ENCODE measurements around the gene HOXA13.

Gene HOXA13

DNA sequence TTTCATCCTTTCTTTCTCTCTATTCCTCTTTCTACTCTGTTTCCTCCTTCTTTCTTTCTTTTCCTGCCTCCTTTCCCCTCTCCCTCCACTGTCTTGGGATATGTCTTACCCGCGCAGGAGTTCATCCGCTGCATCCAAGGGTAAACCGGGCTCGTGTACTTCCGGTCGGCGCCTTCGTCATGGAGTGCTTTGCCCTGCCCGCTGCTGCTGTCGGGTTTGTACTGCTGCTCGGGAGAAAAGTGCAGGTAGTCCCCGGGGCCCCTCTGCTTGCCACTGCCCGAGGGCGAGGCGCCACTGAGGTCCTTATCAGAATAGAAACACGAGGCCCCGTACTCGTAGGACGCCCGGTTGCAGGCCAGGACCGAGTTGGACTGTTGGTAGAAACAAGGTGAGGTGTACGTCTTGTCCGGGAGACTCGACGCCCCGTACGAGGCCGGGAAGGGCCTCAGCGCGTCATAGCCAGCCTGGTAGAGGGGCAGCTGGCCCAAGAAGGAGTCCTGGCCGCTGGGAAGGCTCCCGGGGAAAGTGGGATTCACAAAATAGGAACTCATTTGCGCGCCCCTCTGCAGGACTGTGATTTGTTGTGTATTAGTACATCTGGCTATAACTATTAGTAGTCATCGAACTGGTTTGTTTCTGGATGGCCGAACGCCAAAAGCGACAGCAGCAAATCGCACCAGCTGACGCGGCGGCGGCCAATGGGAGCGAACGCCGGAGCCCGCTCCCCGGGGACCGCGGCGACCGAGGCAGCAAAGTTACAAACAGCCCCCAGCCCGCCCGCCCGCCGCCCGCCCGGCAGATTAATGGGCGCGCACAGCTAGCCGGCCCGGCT, 52.5 kb downstream of the HOXA13 start, which contains the start of gene HOXA6:
Gene HOXA6 (minus strand): TSS at position 576 of the 832 bp plus-strand sequence. CDS start 25 bp downstream, at position 551.
- TF ChIP-seq EZH2phosphoT487 (IDR thresholded peaks at IDR 0.05; ENCODE audit: low read depth), result no peak
- TF ChIP-seq, protein P1, sequence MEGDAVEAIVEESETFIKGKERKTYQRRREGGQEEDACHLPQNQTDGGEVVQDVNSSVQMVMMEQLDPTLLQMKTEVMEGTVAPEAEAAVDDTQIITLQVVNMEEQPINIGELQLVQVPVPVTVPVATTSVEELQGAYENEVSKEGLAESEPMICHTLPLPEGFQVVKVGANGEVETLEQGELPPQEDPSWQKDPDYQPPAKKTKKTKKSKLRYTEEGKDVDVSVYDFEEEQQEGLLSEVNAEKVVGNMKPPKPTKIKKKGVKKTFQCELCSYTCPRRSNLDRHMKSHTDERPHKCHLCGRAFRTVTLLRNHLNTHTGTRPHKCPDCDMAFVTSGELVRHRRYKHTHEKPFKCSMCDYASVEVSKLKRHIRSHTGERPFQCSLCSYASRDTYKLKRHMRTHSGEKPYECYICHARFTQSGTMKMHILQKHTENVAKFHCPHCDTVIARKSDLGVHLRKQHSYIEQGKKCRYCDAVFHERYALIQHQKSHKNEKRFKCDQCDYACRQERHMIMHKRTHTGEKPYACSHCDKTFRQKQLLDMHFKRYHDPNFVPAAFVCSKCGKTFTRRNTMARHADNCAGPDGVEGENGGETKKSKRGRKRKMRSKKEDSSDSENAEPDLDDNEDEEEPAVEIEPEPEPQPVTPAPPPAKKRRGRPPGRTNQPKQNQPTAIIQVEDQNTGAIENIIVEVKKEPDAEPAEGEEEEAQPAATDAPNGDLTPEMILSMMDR (IDR thresholded peaks at IDR 0.05; ENCODE audit: low read depth, low read length), result no peak
- peaks cover 12% of the 10 kb centered on the region for H3K79me2 ChIP-seq (ENCODE audit: low read length)
- H3K4me2 ChIP-seq (ENCODE audit: low read length), result no peak within 1 kb of the TSS
- H3K27me3 ChIP-seq (ENCODE audit: low read depth, low read length), result no peaks in the 10 kb centered on the region
- H3K27ac ChIP-seq (ENCODE audit: low read length), result no peak within 1 kb of the TSS
- no peak within 1 kb of the TSS for H3K4me3 ChIP-seq (ENCODE audit: low read length)
- no peak within 1 kb of the TSS for H2AFZ ChIP-seq (ENCODE audit: low read depth, low read length)
- no peaks in the 10 kb centered on the region for H3K36me3 ChIP-seq (replicated peaks; ENCODE audit: low read depth, low read length)
- peaks cover 10% of the 10 kb centered on the region; the same call in 1 of the 2 replicates for H3K4me1 ChIP-seq (ENCODE audit: low read length)
- H3K9ac ChIP-seq (ENCODE audit: low read length), result no peak within 1 kb of the TSS
- no peaks in the 10 kb centered on the region for H4K20me1 ChIP-seq (ENCODE audit: insufficient read depth, low read length)
- H3K9me3 ChIP-seq (ENCODE audit: insufficient read depth, low read length), result no peaks in the 10 kb centered on the region

DNA sequence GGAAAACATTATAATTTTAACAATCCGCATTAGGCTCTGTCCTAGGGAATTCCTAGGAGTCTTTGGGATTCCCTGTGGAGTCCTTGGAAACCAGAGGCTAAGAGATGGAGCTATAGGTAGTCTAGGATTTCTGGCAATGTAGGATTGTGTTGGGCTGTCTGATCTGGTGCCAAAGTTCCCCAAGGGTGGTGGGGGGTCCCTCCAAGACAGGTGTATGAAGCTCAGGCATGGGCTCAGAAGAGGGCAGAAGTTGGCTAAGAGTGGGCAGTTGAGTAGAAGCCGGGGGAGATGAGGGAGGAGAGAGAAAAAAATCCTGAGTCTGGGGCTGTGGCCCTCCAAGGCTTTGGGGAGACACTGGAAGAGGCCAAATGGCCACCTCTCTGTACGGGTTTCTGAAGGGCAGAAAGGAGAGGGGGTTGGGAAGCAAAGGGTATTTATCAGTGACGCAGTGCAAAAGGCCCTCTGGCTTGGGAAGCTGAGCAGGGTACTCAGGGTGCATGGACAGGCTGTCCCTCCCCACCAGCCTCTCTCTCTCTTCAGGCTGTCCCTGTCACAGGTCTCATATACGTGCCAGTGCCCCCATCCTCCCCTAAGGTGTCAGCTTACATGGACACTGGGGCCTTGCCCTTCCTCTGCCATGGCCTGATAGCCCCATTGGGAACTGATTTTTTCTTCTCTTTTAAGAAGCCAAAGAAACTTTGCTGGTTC, 53.2 kb downstream of the HOXA13 start:
- no peak overlapping the region for H3K4me2 ChIP-seq (ENCODE audit: low read length)
- no peak overlapping the region for H2AFZ ChIP-seq (ENCODE audit: low read depth, low read length)
- no peak overlapping the region for H3K27ac ChIP-seq (ENCODE audit: low read length)
- H3K4me3 ChIP-seq (ENCODE audit: low read length), result no peak overlapping the region
- no peaks in the 10 kb centered on the region; the same call in 1 of the 2 replicates for H3K27me3 ChIP-seq (ENCODE audit: low read depth, low read length)
- H3K36me3 ChIP-seq (replicated peaks; ENCODE audit: low read depth, low read length), result no peaks in the 10 kb centered on the region
- no peaks in the 10 kb centered on the region for H4K20me1 ChIP-seq (ENCODE audit: insufficient read depth, low read length)
- no peak overlapping the region for H3K9ac ChIP-seq (ENCODE audit: low read length)
- TF ChIP-seq, protein P1 (IDR thresholded peaks at IDR 0.05; ENCODE audit: low read depth, low read length), result no peak
- no peak for TF ChIP-seq EZH2phosphoT487 (IDR thresholded peaks at IDR 0.05; ENCODE audit: low read depth)
- H3K4me1 ChIP-seq (ENCODE audit: low read length), result peaks cover 12% of the 10 kb centered on the region; the same call in 1 of the 2 replicates
- no peaks in the 10 kb centered on the region for H3K9me3 ChIP-seq (ENCODE audit: insufficient read depth, low read length)
- H3K79me2 ChIP-seq (ENCODE audit: low read length), result peaks cover 12% of the 10 kb centered on the region

DNA sequence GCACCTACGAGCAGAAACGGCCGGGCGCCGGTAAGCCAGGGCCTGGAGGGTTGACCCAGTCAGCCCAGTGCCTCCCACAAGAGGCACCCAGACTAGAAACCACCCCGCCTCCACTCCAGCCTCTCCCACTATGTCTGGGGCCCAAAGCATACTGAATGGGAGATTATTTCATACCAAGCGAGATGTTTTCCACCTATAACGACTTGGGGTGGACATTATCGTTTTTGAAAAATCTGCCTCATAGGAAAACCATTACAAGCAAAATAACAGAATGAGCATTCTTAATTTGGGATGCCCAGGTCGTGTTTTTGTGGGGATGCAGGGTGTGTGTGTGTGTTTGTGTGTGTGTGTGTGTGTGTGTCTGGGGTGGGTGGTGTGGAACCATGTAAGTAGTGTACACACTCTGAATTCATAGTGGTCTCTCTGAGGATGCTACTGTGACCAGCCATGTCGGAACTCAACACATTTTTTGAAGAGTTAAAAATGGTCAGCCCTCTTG, 53.9 kb downstream of the HOXA13 start:
- Histone ChIP-seq H3K27ac (ENCODE audit: low read length) (no peak overlapping the region), H3K4me3 (ENCODE audit: low read length) (no peak overlapping the region), H3K4me2 (ENCODE audit: low read length) (no peak overlapping the region), H3K9me3 (ENCODE audit: insufficient read depth, low read length) (no peaks in the 10 kb centered on the region), H3K4me1 (ENCODE audit: low read length) (peaks cover 9% of the 10 kb centered on the region; the same call in 1 of the 2 replicates), H3K9ac (ENCODE audit: low read length) (no peak overlapping the region), H2AFZ (ENCODE audit: low read depth, low read length) (no peak overlapping the region), H3K27me3 (ENCODE audit: low read depth, low read length) (no peaks in the 10 kb centered on the region; the same call in 1 of the 2 replicates), H3K79me2 (ENCODE audit: low read length) (peaks cover 12% of the 10 kb centered on the region), H3K36me3 (replicated peaks; ENCODE audit: low read depth, low read length) (no peaks in the 10 kb centered on the region), H4K20me1 (ENCODE audit: insufficient read depth, low read length) (no peaks in the 10 kb centered on the region)
- TF ChIP-seq EZH2phosphoT487 (IDR thresholded peaks at IDR 0.05; ENCODE audit: low read depth), result no peak
- TF ChIP-seq, protein P1 (IDR thresholded peaks at IDR 0.05; ENCODE audit: low read depth, low read length), result no peak
